ENCODE measurements around the gene CGNL1. TPM values are rescaled to one million over a fixed set of nuclear protein-coding genes. Genes with fewer than 3 reads are reported as not detected.

CGNL1 gene
- total and polyA plus RNA-seq, 7 donors, result 0.69 to 7.2 (median 2.4) TPM

DNA sequence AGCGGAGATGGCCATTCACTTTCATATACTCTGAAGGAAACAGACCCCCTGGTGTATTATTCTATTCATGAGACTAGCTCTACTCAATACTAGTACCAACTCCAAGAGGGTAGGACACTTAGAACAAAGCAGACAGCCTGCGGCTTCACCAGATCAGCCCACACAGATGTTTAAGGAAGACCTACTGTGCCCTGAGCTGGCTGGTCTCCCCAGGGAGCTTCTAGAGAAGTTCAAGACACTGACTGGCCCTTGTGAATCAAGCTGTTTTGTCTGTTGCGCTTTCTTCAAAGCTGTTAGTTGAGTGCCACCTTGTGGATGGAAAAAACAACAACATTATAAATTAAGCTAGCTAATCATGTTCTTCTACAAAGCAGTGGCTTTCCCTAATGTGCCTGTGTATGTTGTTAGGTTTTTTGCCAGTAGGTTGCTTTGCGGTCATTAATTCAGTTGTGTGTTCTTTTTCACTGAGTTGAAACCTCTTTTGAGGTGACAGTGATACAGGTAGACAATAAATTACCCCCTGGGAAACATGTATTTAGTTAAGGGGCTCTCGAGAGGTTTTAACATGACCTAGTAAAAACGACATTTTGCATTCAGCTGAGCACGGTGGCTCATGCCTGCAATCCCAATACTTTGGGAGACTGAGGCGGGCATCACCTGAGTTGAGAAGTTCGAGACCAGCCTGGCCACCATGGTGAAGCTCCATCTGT, 151.2 kb downstream of the CGNL1 start:
- Histone ChIP-seq H3K27me3 (no peaks in the 10 kb centered on the region), H3K36me3 (no peaks in the 10 kb centered on the region), H3K4me3 (no peak overlapping the region), H3K4me1 (peaks cover 0 to 16% (median 9%) of the 10 kb centered on the region in 4 donors), H3K27ac (no peak overlapping the region), H3K9me3 (no peaks in the 10 kb centered on the region)
- intact Hi-C loops (cut with DNase I), result loop anchor here (1.0 kb wide), 1 partner anchor 187 kb away; no protein-coding TSS in a partner anchor
- peak; percentile 71 for DNase-seq
- TF ChIP-seq, protein P1, sequence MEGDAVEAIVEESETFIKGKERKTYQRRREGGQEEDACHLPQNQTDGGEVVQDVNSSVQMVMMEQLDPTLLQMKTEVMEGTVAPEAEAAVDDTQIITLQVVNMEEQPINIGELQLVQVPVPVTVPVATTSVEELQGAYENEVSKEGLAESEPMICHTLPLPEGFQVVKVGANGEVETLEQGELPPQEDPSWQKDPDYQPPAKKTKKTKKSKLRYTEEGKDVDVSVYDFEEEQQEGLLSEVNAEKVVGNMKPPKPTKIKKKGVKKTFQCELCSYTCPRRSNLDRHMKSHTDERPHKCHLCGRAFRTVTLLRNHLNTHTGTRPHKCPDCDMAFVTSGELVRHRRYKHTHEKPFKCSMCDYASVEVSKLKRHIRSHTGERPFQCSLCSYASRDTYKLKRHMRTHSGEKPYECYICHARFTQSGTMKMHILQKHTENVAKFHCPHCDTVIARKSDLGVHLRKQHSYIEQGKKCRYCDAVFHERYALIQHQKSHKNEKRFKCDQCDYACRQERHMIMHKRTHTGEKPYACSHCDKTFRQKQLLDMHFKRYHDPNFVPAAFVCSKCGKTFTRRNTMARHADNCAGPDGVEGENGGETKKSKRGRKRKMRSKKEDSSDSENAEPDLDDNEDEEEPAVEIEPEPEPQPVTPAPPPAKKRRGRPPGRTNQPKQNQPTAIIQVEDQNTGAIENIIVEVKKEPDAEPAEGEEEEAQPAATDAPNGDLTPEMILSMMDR (IDR thresholded peaks at IDR 0.05), result peak in 3 of 4 experiments; percentile 52 to 76 (median 66)
- TF ChIP-seq POLR2AphosphoS5 (IDR thresholded peaks at IDR 0.05) (no peak), EP300 (IDR thresholded peaks at IDR 0.05) (no peak)
- WGBS, 2 donors, result 64 to 65% methylated on average over 9 of the region's 9 CpGs

- no peak for DNase-seq
- TF ChIP-seq, protein P1 (IDR thresholded peaks at IDR 0.05), result no peak
- TF ChIP-seq EP300 (IDR thresholded peaks at IDR 0.05) (no peak), POLR2A (IDR thresholded peaks at IDR 0.05) (no peak), POLR2AphosphoS5 (IDR thresholded peaks at IDR 0.05) (no peak)
- 30 to 71% methylated on average over 1 of the region's 1 CpG for WGBS, 2 donors
- no peak overlapping the region for H3K4me3 ChIP-seq
- H3K4me1 ChIP-seq, result peaks cover 0 to 15% (median 9%) of the 10 kb centered on the region in 4 donors
- no peaks in the 10 kb centered on the region for H3K27me3 ChIP-seq
- H3K9me3 ChIP-seq, result no peaks in the 10 kb centered on the region
- no peaks in the 10 kb centered on the region for H3K36me3 ChIP-seq
- intact Hi-C loops (cut with DNase I), result no loop called here
- no peak overlapping the region for H3K27ac ChIP-seq
These were observed 152.7 kb downstream of the CGNL1 start for GRCh38 chr15:57528940-57529565.

GRCh38 chr15:57529748-57530147, 153.4 kb downstream of the CGNL1 start:
- H3K27ac ChIP-seq, result no peak overlapping the region
- no peak for TF ChIP-seq EP300 (IDR thresholded peaks at IDR 0.05)
- no peak for TF ChIP-seq POLR2A (IDR thresholded peaks at IDR 0.05)
- no peak for TF ChIP-seq POLR2AphosphoS5 (IDR thresholded peaks at IDR 0.05)
- TF ChIP-seq, protein P1 (IDR thresholded peaks at IDR 0.05), result no peak
- WGBS, 2 donors, result 34 to 52% methylated on average over 2 of the region's 2 CpGs

DNA sequence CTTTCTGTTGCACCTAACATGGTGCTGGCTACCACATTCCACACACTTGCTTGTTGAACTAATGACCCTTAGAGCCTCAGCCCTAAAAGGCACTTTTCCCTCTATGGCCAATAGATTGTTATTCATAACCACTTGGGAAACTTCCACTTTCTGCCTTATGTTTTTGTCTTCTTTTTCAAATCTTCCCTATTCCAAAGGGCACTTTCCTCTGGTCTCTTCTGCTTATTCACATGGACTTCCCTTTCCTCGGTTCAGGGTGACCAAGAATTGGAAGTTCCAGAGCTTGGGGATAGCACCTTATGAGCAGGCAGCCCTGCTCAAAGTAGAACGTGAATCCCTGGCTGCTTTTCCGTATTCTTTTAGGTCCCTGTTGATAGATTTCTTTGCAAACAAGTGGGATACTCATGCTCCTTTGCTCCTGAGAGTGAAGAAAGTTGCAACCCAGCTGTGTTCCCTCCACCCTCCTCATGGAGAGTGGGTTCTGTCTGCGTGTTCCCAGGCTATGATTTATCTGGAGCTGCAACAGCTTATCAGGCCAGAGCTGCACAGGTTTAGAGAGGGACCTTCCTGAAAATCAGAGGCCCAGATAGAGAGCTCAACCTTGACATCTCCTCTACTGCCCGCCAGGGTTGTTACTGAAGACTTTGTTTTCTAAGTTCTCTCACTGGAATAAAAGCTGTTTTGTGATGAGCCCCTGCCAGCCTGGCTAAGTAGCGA, 156.6 kb downstream of the CGNL1 start:
- 86 to 87% methylated on average over 6 of the region's 6 CpGs for WGBS, 2 donors
- H3K4me1 ChIP-seq, result peaks cover 0 to 14% (median 10%) of the 10 kb centered on the region in 4 donors
- H3K27me3 ChIP-seq, result no peaks in the 10 kb centered on the region
- H3K36me3 ChIP-seq, result no peaks in the 10 kb centered on the region
- no peak for DNase-seq
- no peak overlapping the region for H3K4me3 ChIP-seq
- no peaks in the 10 kb centered on the region for H3K9me3 ChIP-seq
- H3K27ac ChIP-seq, result no peak overlapping the region
- TF ChIP-seq EP300 (IDR thresholded peaks at IDR 0.05), result no peak
- TF ChIP-seq, protein P1 (IDR thresholded peaks at IDR 0.05), result no peak
- TF ChIP-seq POLR2A (IDR thresholded peaks at IDR 0.05), result no peak
- TF ChIP-seq POLR2AphosphoS5 (IDR thresholded peaks at IDR 0.05), result no peak
- intact Hi-C loops (cut with DNase I), result no loop called here

More at GRCh38 chr15:57529748-57530147, 153.4 kb downstream of the CGNL1 start:
- peaks cover 0 to 15% (median 12%) of the 10 kb centered on the region in 4 donors for H3K4me1 ChIP-seq
- intact Hi-C loops (cut with DNase I), result no loop called here
- H3K4me3 ChIP-seq, result no peak overlapping the region
- no peaks in the 10 kb centered on the region for H3K36me3 ChIP-seq
- DNase-seq, result no peak
- no peaks in the 10 kb centered on the region for H3K27me3 ChIP-seq
- H3K9me3 ChIP-seq, result no peaks in the 10 kb centered on the region
